ENCODE results near the gene RUNX1. TPM values are rescaled to one million over a fixed set of nuclear protein-coding genes. Genes with fewer than 3 reads are reported as not detected.

The RUNX1 gene
- total and polyA plus RNA-seq, 2 of the 13 experiments (the other 11 are each of a cell fraction or from before 2014, with no cell fraction given): 5.4 to 6.4 TPM

- H3K9ac ChIP-seq (ENCODE audit: insufficient read depth, low read depth, low read length): no peak overlapping the region
- WGBS (ENCODE audit: low lambda C conversion rate): 94% methylated on average over 8 of the region's 8 CpGs
- DNase-seq (ENCODE audit: low spot score): no peak
- H3K36me3 ChIP-seq (replicated peaks in 1 of 2; ENCODE audit: control insufficient read depth in 1 of 2, insufficient read depth in 2 of 2, low read length in 2 of 2): no peaks in the 10 kb centered on the region
- no peak overlapping the region for H2AFZ ChIP-seq (ENCODE audit: low read length)
- no peaks in the 10 kb centered on the region for H4K20me1 ChIP-seq (ENCODE audit: insufficient read depth, low read length)
- H3K9me3 ChIP-seq (ENCODE audit: low read length): no peaks in the 10 kb centered on the region
- POLR2A ChIA-PET: no interaction called here
- CTCF ChIA-PET (ENCODE audit: low intra/inter-chr PET ratio, low total read pairs): no interaction called here
- H3K4me1 ChIP-seq (ENCODE audit: insufficient read depth, low read length): peaks cover 44% of the 10 kb centered on the region
- BruUV-seq (replicated peaks): no TSS peak
- H3K4me2 ChIP-seq (ENCODE audit: low read depth, low read length): no peak overlapping the region
- no peak overlapping the region for H3K4me3 ChIP-seq (replicated peaks in 1 of 3; ENCODE audit: insufficient read depth in 1 of 3, low read depth in 2 of 3, low read length in 3 of 3)
- in situ Hi-C loops (cut with HindIII; ENCODE audit: extremely low pct_ligation_motif_present, low pct_unique_long_range_greater_than_20kb): no loop called here
- no peaks in the 10 kb centered on the region for H3K79me2 ChIP-seq (ENCODE audit: insufficient read depth, low read length)
- H3K27me3 ChIP-seq (ENCODE audit: control insufficient read depth in 1 of 2, insufficient read depth in 2 of 2, low read length in 2 of 2): no peaks in the 10 kb centered on the region
- no peak for FAIRE-seq
- intact Hi-C loops (cut with micrococcal nuclease; ENCODE audit: unreplicated experiment): no loop called here
- no peak for ATAC-seq
- no peak overlapping the region for H3K27ac ChIP-seq (ENCODE audit: extremely low read length, insufficient read depth, low read length)
- TF ChIP-seq U2AF1 (optimal IDR thresholded peaks at IDR 0.05; ENCODE audit: low read depth, low read length): no peak
- no peak for TF ChIP-seq NONO (IDR thresholded peaks at IDR 0.05)
- TF ChIP-seq NONO (CRISPR knock-in tag; conservative IDR thresholded peaks at IDR 0.05): no peak
- TF ChIP-seq KDM1A (CRISPR knock-in tag; IDR thresholded peaks at IDR 0.05): no peak
- TF ChIP-seq SP1 (IDR thresholded peaks at IDR 0.05): no peak
- no peak for TF ChIP-seq SP1 (CRISPR knock-in tag; IDR thresholded peaks at IDR 0.05)
- no peak for TF ChIP-seq ZFP82 (CRISPR knock-in tag; IDR thresholded peaks at IDR 0.05; ENCODE audit: borderline replicate concordance)
- TF ChIP-seq ZNF382 (CRISPR knock-in tag; IDR thresholded peaks at IDR 0.05; ENCODE audit: borderline replicate concordance): no peak
These were observed 13.5 kb downstream of the RUNX1 start for GRCh38 chr21:35035581-35035980.

- H3K27me3 ChIP-seq (ENCODE audit: control insufficient read depth in 1 of 2, insufficient read depth in 2 of 2, low read length in 2 of 2): no peaks in the 10 kb centered on the region
- H3K4me1 ChIP-seq (ENCODE audit: insufficient read depth, low read length): peaks cover 40% of the 10 kb centered on the region
- no peak overlapping the region for H3K4me3 ChIP-seq (replicated peaks in 1 of 3; ENCODE audit: insufficient read depth in 1 of 3, low read depth in 2 of 3, low read length in 3 of 3)
- WGBS (ENCODE audit: low lambda C conversion rate): 96% methylated on average over 8 of the region's 8 CpGs
- in situ Hi-C loops (cut with HindIII; ENCODE audit: extremely low pct_ligation_motif_present, low pct_unique_long_range_greater_than_20kb) (no loop called here), intact Hi-C loops (cut with micrococcal nuclease; ENCODE audit: unreplicated experiment) (no loop called here)
- TF ChIP-seq ZNF768 (CRISPR knock-in tag; IDR thresholded peaks at IDR 0.05): peak; percentile 22; the same call in 1 of the 2 replicates
- TF ChIP-seq ETV6 (CRISPR knock-in tag; conservative IDR thresholded peaks at IDR 0.05): no peak
- H3K9me3 ChIP-seq (ENCODE audit: low read length): no peaks in the 10 kb centered on the region
- no peak overlapping the region for H3K27ac ChIP-seq (ENCODE audit: extremely low read length, insufficient read depth, low read length)
- no peak for ATAC-seq
- ChIA-PET CTCF (ENCODE audit: low intra/inter-chr PET ratio, low total read pairs) (no interaction called here), POLR2A (no interaction called here)
- H3K9ac ChIP-seq (ENCODE audit: insufficient read depth, low read depth, low read length): no peak overlapping the region
- no TSS peak for BruUV-seq (replicated peaks)
- H3K79me2 ChIP-seq (ENCODE audit: insufficient read depth, low read length): no peaks in the 10 kb centered on the region
- no peak overlapping the region for H3K4me2 ChIP-seq (ENCODE audit: low read depth, low read length)
- no peak overlapping the region for H2AFZ ChIP-seq (ENCODE audit: low read length)
- no peaks in the 10 kb centered on the region for H3K36me3 ChIP-seq (replicated peaks in 1 of 2; ENCODE audit: control insufficient read depth in 1 of 2, insufficient read depth in 2 of 2, low read length in 2 of 2)
- no peaks in the 10 kb centered on the region for H4K20me1 ChIP-seq (ENCODE audit: insufficient read depth, low read length)
- no peak for DNase-seq (ENCODE audit: low spot score)
- FAIRE-seq: no peak
These were observed 14.0 kb downstream of the RUNX1 start for GRCh38 chr21:35035116-35035515.

Data from HepG2 (cell line).